ENCODE results near the gene SEZ6L2.

The SEZ6L2 gene

GRCh38 chr16:29878172-29878571 lies 21.2 kb downstream of the SEZ6L2 start:
- Histone ChIP-seq H3K4me3 (ENCODE audit: low read depth, low read length) (no peak overlapping the region), H3K9me3 (ENCODE audit: control insufficient read depth, insufficient read depth, low read depth, low read length) (no peaks in the 10 kb centered on the region), H3K4me1 (ENCODE audit: control insufficient read depth, insufficient read depth, low read length) (no peaks in the 10 kb centered on the region), H3K27ac (ENCODE audit: extremely low read depth, low read depth, low read length) (no peak overlapping the region), H3K36me3 (ENCODE audit: control insufficient read depth in 2 of 2, insufficient read depth in 1 of 2, low read length in 2 of 2) (peaks cover 0 to 4% of the 10 kb centered on the region in 2 experiments; a peak in 1 of 3 replicates)
- POLR2A ChIA-PET = interaction anchor here (1.8 kb wide), 1 partner anchor 10 kb away, joined by 7 read pairs; no protein-coding TSS in a partner anchor
- TF ChIP-seq ZNF132 (tag by site-specific recombination; IDR thresholded peaks at IDR 0.05; ENCODE audit: borderline replicate concordance) (no peak), ZNF580 (tag by site-specific recombination; IDR thresholded peaks at IDR 0.05) (no peak), ZNF202 (tag by site-specific recombination; IDR thresholded peaks at IDR 0.05; ENCODE audit: borderline replicate concordance) (no peak), KLF17 (tag by site-specific recombination; IDR thresholded peaks at IDR 0.05) (no peak), ZNF530 (tag by site-specific recombination; IDR thresholded peaks at IDR 0.05; ENCODE audit: low read depth) (no peak)
- CTCF ChIA-PET = interaction anchor here (1.3 to 1.8 kb wide), 2 partner anchors 29 to 74 kb away, joined by 5 to 9 read pairs; no protein-coding TSS in a partner anchor

- Histone ChIP-seq H3K9me3 (ENCODE audit: control insufficient read depth, insufficient read depth, low read depth, low read length) (no peaks in the 10 kb centered on the region), H3K27ac (ENCODE audit: extremely low read depth, low read depth, low read length) (no peak overlapping the region), H3K36me3 (ENCODE audit: control insufficient read depth in 2 of 2, insufficient read depth in 1 of 2, low read length in 2 of 2) (peaks cover 0 to 4% of the 10 kb centered on the region in 2 experiments; a peak in 1 of 3 replicates), H3K4me3 (ENCODE audit: low read depth, low read length) (no peak overlapping the region), H3K4me1 (ENCODE audit: control insufficient read depth, insufficient read depth, low read length) (no peaks in the 10 kb centered on the region)
- ChIA-PET POLR2A (interaction anchor here (1.8 kb wide), 1 partner anchor 9 kb away, joined by 7 read pairs; no protein-coding TSS in a partner anchor), CTCF (interaction anchor here (1.2 to 1.8 kb wide), 4 partner anchors 14 to 73 kb away, joined by 3 to 9 read pairs (median 7); partner anchors contain the start of gene CDIPT)
- peak; percentile 64; the same call in 1 of the 2 replicates for TF ChIP-seq PRDM10 (tag by site-specific recombination; IDR thresholded peaks at IDR 0.05)
- no peak for TF ChIP-seq KLF10 (tag by site-specific recombination; IDR thresholded peaks at IDR 0.05)
- no peak for TF ChIP-seq GFI1B (tag by site-specific recombination; IDR thresholded peaks at IDR 0.05)
- TF ChIP-seq ZNF707 (tag by site-specific recombination; IDR thresholded peaks at IDR 0.05) = no peak
- no peak for TF ChIP-seq BCL11A (tag by site-specific recombination; IDR thresholded peaks at IDR 0.05; ENCODE audit: low read depth)
- peak; percentile 81 for TF ChIP-seq KLF9 (tag by site-specific recombination; IDR thresholded peaks at IDR 0.05; ENCODE audit: low read depth)
- no peak for TF ChIP-seq ZNF112 (tag by site-specific recombination; IDR thresholded peaks at IDR 0.05)
- no peak for TF ChIP-seq ZSCAN23 (tag by site-specific recombination; IDR thresholded peaks at IDR 0.05)
- TF ChIP-seq ZNF311 (tag by site-specific recombination; IDR thresholded peaks at IDR 0.05; ENCODE audit: borderline replicate concordance) = no peak
- no peak for TF ChIP-seq ZNF404 (tag by site-specific recombination; IDR thresholded peaks at IDR 0.05)
- TF ChIP-seq, protein P1, sequence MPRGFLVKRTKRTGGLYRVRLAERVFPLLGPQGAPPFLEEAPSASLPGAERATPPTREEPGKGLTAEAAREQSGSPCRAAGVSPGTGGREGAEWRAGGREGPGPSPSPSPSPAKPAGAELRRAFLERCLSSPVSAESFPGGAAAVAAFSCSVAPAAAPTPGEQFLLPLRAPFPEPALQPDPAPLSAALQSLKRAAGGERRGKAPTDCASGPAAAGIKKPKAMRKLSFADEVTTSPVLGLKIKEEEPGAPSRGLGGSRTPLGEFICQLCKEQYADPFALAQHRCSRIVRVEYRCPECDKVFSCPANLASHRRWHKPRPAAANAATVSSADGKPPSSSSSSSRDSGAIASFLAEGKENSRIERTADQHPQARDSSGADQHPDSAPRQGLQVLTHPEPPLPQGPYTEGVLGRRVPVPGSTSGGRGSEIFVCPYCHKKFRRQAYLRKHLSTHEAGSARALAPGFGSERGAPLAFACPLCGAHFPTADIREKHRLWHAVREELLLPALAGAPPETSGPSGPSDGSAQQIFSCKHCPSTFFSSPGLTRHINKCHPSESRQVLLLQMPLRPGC (tag by site-specific recombination; IDR thresholded peaks at IDR 0.05) = no peak
- TF ChIP-seq SCRT2 (tag by site-specific recombination; IDR thresholded peaks at IDR 0.05) = no peak
- TF ChIP-seq ZFP3 (tag by site-specific recombination; IDR thresholded peaks at IDR 0.05; ENCODE audit: low read depth) = no peak
- TF ChIP-seq SP3 (tag by site-specific recombination; IDR thresholded peaks at IDR 0.05) = peak; percentile 60
- TF ChIP-seq, protein P2, sequence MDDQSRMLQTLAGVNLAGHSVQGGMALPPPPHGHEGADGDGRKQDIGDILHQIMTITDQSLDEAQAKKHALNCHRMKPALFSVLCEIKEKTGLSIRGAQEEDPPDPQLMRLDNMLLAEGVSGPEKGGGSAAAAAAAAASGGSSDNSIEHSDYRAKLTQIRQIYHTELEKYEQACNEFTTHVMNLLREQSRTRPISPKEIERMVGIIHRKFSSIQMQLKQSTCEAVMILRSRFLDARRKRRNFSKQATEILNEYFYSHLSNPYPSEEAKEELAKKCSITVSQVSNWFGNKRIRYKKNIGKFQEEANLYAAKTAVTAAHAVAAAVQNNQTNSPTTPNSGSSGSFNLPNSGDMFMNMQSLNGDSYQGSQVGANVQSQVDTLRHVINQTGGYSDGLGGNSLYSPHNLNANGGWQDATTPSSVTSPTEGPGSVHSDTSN (CRISPR knock-in tag; IDR thresholded peaks at IDR 0.05) = no peak
- TF ChIP-seq ZNF140 (tag by site-specific recombination; IDR thresholded peaks at IDR 0.05) = peak; percentile 33; the same call in 1 of the 2 replicates
- no peak for TF ChIP-seq ZBTB21 (tag by site-specific recombination; IDR thresholded peaks at IDR 0.05)
- no peak for TF ChIP-seq ZNF555 (tag by site-specific recombination; conservative IDR thresholded peaks at IDR 0.05)
- no peak for TF ChIP-seq ZNF10 (tag by site-specific recombination; IDR thresholded peaks at IDR 0.05)
- no peak for TF ChIP-seq ZNF521 (tag by site-specific recombination; IDR thresholded peaks at IDR 0.05)
These were observed 21.9 kb downstream of the SEZ6L2 start for GRCh38 chr16:29877266-29877961.
